GM15510 (cell line): Measurements from ENCODE around the gene HERC5.

Experiments
- POLR2A ChIP-seq: IDR thresholded peaks from 3 replicates; pipeline ENCODE4 v1.6.1; 2011; ENCODE audit warnings: borderline replicate concordance; ENCODE audit not compliant: insufficient read length; ENCODE audit errors: extremely low read depth

HERC5 gene

DNA sequence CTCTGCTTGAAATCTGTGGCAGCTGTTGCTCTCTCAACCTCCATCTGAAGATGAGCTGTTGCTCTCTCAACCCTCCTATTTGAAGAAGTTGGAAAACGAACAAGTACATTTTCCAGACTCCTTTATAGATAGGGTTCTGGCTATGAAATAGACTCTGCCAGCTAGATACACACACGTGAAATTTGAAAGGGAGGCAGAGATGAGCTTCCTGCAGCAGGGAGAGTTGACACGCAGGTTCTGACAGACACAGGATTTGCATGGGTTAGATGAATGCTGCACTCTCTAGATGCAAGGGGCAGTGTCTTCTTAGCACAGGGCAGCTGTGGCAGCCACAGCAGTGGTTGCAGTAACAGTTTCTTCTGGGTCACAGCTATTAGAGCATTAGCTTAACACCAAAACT, 74.6 kb downstream of the HERC5 start:
- TF ChIP-seq POLR2A, result no peak

DNA sequence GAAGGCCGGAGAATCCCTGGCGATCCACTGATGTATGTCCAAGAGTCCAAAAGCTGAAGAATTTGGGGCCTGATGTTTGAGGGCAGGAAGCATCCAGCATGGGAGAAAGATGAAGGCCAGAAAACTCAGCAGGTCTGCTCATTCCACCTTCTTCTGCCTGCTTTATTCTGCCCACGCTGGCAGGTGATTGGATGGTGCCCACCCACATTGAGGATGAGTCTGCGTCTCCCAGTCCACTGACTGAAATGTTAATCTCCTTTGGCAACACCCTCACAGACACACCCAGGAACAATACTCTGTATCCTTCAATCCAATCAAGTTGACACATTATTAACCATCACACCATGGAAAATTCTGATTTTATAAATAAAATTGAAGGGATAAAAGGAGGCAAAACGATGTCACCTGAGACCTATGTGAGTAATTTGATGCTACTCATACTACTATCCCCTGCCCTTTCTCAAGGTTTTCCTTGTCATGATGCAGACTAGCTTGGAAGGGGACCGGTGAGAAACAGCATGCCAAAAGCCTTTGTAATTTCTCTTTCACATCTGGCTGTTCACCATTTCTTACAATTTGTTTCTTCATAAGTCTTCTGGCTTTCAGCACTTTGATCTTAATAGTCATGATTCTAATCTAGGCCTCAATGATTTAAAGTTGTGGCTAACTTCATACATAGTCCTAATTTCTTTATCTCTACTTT, 76.3 kb downstream of the HERC5 start:
- TF ChIP-seq POLR2A, result no peak

DNA sequence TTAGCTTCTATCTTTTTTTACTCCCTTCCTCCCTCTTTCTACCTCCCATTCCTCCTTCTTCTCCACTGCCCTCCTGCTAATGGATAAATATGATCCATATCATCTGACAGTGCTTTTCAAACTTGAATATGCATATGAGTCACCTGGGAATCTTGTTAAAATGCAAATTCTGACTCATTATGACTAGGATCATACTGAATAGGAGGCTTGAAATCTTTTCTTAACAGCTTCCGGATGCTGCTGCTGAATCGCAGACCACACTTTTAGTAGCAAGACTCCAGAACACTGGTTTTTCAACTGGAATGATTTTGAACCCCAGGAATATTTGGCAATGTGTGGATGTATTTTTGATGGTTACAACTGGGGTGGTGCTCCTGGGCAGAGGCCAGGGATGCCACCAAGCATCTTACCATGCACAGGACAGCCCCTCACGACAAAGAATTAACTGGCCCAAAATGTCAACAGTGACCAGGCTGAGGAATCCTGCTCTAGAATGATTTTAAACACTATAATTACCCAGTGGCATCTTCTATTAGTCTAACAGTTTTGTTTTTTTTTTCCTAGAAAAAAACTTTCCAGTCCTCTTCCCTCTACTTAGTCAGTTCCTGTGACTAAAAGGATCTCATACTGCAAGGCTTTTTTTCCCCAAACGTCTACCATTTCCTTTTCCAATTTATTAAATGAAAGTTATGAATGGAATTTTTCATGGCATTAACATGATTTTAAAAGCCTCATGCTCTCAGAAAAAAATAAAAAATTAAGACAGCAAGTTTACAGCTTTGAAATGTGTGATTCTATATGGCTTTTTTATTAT, 77.2 kb downstream of the HERC5 start:
- TF ChIP-seq POLR2A, result no peak

DNA sequence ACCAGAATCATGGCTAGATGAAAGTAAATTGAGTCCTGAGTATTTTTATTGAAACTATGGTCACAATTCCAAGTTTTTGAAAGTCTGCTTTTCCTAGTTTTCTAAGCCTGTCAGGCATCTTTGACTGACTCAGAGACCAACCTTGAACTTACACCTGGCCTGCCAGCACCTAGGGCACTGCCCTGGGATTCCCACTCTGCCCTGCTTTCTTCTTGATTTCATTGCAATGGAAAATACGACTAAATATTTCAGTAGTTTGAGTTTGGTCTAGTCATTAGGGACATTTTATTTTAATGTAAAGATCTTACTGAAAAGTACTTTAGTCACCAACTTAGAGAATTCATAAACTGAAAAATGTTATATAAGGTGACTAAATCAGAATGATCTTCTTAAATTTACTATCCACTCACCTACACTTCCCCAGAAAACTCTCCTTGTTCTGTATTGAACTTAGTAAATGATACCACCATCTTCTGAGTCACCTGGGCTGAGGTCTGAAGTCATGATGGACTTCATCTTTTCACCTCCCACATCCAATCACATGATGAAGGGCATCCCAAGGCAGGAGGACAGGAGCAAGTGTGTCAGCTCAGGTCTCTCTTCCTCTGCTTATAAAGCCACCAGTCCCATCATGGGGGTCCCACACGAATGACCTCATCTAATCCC, 78.3 kb downstream of the HERC5 start:
- TF ChIP-seq POLR2A, result no peak

DNA sequence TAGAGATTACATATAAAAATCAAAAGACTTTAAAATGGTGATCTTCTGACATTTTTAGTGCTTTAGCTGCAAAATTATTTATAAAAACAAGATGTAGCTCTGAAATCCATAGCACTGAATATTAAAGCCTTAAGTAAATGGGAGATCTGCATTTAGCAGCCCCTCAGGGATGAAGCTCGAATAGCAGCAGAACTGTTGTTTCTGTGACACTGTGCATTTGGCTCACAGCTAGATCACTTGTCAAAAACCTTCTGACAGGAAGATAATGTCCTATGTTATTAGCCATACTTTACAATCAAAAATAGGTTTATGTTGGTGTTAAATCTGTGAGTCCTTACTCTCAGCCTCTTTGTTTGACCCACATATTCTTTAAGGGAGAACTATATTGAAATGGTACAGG, 80.8 kb downstream of the HERC5 start:
- TF ChIP-seq POLR2A, result no peak

DNA sequence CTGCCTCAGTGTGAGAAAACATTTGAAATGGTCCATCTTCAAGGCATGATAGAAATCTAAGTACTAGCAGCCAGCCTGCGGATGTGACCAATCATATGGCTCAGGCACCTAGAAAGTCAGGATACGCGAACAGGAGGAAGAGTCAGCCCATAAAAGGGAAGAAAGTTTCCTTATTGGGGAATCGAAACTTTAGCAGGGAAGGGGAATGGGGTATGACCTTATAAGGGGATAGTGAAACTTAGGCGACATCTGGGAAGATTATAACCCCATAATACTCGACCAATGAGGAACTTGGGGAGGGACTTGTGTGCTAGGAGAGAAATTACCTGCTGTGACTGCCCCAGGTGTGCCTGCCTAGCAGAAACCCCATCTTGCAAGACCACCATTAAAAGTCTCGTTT, 92.9 kb downstream of the HERC5 start:
- no peak for TF ChIP-seq POLR2A
